ENCODE data around the gene TEX13A.

DNA sequence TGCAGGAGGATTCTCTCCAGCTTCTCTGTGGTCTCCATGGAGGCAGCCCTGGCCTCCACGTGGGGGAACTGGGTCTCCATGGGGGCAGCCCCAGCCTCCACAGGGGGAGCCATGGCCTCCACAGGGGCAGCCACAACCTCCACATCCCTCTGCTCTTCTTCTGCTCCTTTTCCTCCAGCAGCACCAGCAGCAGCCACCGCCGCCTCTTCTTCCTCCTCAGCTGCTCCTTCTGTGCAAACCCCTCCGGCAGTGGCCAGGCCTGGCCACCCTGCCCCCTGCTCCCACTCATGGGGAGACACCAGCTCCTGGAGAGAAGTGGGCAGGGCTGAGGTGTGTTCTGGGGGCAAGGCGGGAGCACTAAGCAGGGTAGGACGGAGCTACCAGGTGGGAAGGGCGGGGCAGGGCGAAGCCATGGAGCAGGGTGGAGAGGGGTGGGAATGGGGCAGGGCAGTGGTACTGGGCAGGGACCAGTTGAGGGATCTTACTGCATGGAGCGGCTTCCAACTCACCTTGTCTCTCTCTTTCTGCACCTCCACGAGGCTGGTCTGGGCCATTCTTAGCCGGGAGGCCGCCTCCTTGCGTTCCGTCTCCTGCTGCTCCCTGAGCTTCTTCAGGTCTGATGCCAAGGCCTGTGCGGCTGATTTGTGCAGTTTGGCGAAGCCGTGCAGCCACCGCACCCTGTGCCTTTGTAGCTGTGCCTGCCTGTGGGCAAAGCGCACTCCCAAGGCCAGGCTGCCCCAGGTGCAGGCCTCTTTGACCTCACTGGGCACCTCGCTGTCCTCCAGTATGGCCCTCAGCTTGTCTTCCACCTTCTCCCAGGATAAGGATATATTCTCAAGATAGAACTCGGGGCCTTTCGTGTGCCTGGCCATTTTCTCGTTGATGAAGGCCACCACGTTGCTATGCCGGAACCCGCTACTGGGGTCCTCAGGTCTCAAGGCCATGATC, 766 bp downstream of the TEX13A start:
- TF ChIP-seq RORB (CRISPR knock-in tag; IDR thresholded peaks at IDR 0.05) (no peak), GABPB1 (CRISPR knock-in tag; IDR thresholded peaks at IDR 0.05) (no peak)
- TF ChIP-seq, protein P1, sequence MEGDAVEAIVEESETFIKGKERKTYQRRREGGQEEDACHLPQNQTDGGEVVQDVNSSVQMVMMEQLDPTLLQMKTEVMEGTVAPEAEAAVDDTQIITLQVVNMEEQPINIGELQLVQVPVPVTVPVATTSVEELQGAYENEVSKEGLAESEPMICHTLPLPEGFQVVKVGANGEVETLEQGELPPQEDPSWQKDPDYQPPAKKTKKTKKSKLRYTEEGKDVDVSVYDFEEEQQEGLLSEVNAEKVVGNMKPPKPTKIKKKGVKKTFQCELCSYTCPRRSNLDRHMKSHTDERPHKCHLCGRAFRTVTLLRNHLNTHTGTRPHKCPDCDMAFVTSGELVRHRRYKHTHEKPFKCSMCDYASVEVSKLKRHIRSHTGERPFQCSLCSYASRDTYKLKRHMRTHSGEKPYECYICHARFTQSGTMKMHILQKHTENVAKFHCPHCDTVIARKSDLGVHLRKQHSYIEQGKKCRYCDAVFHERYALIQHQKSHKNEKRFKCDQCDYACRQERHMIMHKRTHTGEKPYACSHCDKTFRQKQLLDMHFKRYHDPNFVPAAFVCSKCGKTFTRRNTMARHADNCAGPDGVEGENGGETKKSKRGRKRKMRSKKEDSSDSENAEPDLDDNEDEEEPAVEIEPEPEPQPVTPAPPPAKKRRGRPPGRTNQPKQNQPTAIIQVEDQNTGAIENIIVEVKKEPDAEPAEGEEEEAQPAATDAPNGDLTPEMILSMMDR (IDR thresholded peaks at IDR 0.05) = no peak

Data from WTC11 (cell line).